Nephron (organoid): ENCODE data around the gene WWC2.

Experiments used
- H3K27ac Mint-ChIP-seq, 3 experiments: 2 replicates each; pipeline ENCODE4 v1.8.0; 2020; ENCODE audit warnings: mixed read lengths in 3 of 3, mild to moderate bottlenecking in 2 of 3, moderate library complexity in 1 of 3
- H3K27me3 Mint-ChIP-seq: 2 replicates; pipeline ENCODE4 v1.8.0; 2021; ENCODE audit warnings: low read depth, mild to moderate bottlenecking, moderate library complexity, mixed read lengths
- H3K36me3 Mint-ChIP-seq: 2 replicates; pipeline ENCODE4 v1.8.0; 2020; ENCODE audit warnings: low read depth, mixed read lengths
- H3K4me1 Mint-ChIP-seq: 2 replicates; pipeline ENCODE4 v1.8.0; 2020; ENCODE audit warnings: mixed read lengths
- H3K4me3 Mint-ChIP-seq, 3 experiments: 2 replicates each; pipeline ENCODE4 v1.8.0; 2020; ENCODE audit warnings: mild to moderate bottlenecking in 3 of 3, mixed read lengths in 3 of 3, moderate library complexity in 2 of 3
- H3K9me3 Mint-ChIP-seq: 2 replicates; pipeline ENCODE4 v1.8.0; 2020; ENCODE audit warnings: mixed read lengths
- TF ChIP-seq, protein P1 (sequence below), 3 experiments: fragments of 200-600 bp; sonication (generic); IDR thresholded peaks; one replicate each; pipeline ENCODE4 v1.5.0; 2021; ENCODE audit warnings: antibody characterized with exemption in 3 of 3; ENCODE audit not compliant: unreplicated experiment in 3 of 3

The WWC2 gene

DNA sequence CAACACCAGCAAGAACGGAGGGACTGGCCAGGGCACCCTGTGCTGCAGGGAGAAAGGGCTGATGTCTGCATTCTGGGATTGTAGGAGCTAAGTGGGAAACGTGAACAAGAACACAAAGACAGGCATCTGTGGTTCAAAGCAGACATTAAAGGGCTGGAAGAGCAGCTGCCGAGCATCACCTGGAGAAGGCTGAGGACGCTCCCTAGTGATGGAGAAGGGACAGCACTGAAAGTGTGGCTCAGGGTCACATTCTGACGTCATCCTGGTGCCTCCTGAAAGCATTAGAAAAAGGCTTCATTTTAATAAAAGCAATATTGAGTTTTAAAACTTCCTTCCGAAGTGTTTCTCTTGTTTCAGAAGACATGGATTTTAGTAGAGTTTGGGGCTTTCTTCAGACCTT lies 158.8 kb downstream of the WWC2 start:
- peaks cover 4% of the 10 kb centered on the region for H3K27me3 Mint-ChIP-seq
- peaks cover 8% of the 10 kb centered on the region for H3K4me1 Mint-ChIP-seq
- TF ChIP-seq, protein P1, sequence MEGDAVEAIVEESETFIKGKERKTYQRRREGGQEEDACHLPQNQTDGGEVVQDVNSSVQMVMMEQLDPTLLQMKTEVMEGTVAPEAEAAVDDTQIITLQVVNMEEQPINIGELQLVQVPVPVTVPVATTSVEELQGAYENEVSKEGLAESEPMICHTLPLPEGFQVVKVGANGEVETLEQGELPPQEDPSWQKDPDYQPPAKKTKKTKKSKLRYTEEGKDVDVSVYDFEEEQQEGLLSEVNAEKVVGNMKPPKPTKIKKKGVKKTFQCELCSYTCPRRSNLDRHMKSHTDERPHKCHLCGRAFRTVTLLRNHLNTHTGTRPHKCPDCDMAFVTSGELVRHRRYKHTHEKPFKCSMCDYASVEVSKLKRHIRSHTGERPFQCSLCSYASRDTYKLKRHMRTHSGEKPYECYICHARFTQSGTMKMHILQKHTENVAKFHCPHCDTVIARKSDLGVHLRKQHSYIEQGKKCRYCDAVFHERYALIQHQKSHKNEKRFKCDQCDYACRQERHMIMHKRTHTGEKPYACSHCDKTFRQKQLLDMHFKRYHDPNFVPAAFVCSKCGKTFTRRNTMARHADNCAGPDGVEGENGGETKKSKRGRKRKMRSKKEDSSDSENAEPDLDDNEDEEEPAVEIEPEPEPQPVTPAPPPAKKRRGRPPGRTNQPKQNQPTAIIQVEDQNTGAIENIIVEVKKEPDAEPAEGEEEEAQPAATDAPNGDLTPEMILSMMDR (IDR thresholded peaks at IDR 0.05; ENCODE audit: unreplicated experiment in 3 of 3), result no peak
- H3K4me3 Mint-ChIP-seq, result no peak overlapping the region
- H3K36me3 Mint-ChIP-seq, result peaks cover 29% of the 10 kb centered on the region
- H3K9me3 Mint-ChIP-seq, result no peaks in the 10 kb centered on the region
- no peak overlapping the region for H3K27ac Mint-ChIP-seq

DNA sequence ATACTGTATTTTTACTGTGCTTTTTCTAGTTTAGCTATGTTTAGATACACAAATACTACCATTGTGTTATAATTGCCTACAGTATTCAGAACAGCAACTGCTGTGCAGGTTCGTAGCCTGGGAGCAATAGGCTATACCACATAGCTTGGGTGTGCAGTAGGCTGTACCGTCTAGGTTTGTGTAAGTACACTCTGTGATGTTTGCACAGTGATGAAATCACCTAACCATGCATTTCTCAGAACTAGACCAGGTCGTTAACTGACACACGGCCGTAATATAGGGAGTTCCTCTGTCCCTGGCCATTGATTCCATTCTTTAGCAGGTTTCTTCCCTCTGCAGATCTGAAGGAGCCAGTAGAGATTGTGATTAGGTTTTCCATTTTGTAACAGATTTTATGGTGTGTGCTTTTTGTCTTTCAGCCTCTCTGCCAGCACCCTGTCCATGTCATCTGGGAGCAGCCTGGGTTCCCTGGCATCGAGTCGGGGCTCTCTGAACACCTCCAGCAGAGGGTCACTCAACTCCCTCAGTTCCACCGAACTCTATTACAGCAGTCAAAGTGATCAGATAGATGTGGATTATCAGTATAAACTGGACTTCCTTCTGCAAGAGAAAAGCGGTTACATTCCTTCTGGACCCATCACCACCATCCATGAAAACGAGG lies 161.6 kb downstream of the WWC2 start:
- Mint-ChIP-seq H3K9me3 (no peaks in the 10 kb centered on the region), H3K27ac (peak overlapping the region in 1 of 3 experiments; percentile 33), H3K27me3 (peaks cover 4% of the 10 kb centered on the region), H3K36me3 (peaks cover 34% of the 10 kb centered on the region), H3K4me3 (no peak overlapping the region), H3K4me1 (peaks cover 16% of the 10 kb centered on the region)
- TF ChIP-seq, protein P1 (IDR thresholded peaks at IDR 0.05; ENCODE audit: unreplicated experiment in 3 of 3), result no peak

DNA sequence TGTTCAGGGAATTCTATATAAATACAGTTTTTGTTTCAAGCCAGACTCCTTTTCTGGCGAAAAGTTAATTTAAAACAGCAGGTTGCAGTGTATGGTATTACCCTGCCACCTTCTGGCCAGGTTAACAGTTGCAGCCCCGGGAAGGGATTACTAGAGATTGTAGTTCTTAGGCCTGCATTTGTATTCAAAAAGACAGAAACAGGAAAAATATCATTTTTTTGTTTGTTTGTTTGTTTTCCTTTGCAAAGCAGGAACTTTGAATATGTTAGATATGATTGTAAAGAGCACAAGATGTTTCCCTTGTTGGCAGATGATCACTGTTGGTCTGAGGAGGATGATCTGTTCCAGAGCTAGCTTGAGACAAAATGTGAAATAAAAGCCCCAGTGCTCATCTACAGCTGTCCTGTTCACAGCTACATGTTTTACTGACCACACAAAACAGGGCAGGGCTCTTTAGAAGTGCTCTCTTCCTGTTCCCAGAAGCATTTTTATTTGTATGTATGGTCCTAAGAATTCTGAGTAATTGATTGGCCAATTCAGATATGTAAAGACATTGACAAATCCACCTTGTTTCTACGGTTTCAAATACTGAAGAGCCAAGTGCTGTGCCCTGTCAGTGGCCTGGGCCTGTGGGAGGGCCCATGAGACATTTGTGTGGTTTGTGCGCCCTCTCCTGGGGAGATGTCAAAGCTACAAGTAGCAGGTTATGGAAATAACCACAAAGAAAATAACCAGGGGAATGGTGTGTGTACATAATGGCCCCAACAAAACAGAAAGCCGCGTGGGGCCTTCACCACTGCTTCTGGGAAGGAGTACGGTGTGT lies 163.1 kb downstream of the WWC2 start:
- peaks cover 43% of the 10 kb centered on the region for H3K36me3 Mint-ChIP-seq
- TF ChIP-seq, protein P1 (IDR thresholded peaks at IDR 0.05; ENCODE audit: unreplicated experiment in 3 of 3), result peak; percentile 81 to 88 (median 82)
- peaks cover 4% of the 10 kb centered on the region for H3K27me3 Mint-ChIP-seq

DNA sequence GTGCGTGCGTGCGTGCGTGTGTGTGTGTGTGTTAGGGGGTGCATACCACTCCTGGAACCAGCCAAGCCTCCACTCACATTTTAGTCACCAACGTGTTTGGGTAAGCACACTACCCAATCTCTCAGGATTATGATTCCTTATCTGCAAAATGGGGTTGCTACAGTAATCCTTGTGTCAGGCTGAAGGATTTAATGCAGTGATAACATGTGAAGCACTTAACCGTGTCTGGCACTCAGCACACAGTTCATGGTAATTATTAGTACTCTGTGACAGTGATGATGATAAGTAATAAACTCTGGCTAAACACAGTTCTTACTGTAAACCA lies 163.7 kb downstream of the WWC2 start:
- peaks cover 16% of the 10 kb centered on the region for H3K4me1 Mint-ChIP-seq
- TF ChIP-seq, protein P1 (IDR thresholded peaks at IDR 0.05; ENCODE audit: unreplicated experiment in 3 of 3), result no peak
- no peaks in the 10 kb centered on the region for H3K9me3 Mint-ChIP-seq
- peaks cover 46% of the 10 kb centered on the region for H3K36me3 Mint-ChIP-seq
- no peak overlapping the region for H3K4me3 Mint-ChIP-seq
- peak overlapping the region; percentile 50 to 87 (median 83) for H3K27ac Mint-ChIP-seq
- peaks cover 1% of the 10 kb centered on the region for H3K27me3 Mint-ChIP-seq

More for the DNA sequence above, 163.1 kb downstream of the WWC2 start:
- Mint-ChIP-seq H3K4me1 (peaks cover 16% of the 10 kb centered on the region), H3K9me3 (no peaks in the 10 kb centered on the region), H3K27ac (peak overlapping the region; percentile 50 to 87 (median 83)), H3K4me3 (no peak overlapping the region)

DNA sequence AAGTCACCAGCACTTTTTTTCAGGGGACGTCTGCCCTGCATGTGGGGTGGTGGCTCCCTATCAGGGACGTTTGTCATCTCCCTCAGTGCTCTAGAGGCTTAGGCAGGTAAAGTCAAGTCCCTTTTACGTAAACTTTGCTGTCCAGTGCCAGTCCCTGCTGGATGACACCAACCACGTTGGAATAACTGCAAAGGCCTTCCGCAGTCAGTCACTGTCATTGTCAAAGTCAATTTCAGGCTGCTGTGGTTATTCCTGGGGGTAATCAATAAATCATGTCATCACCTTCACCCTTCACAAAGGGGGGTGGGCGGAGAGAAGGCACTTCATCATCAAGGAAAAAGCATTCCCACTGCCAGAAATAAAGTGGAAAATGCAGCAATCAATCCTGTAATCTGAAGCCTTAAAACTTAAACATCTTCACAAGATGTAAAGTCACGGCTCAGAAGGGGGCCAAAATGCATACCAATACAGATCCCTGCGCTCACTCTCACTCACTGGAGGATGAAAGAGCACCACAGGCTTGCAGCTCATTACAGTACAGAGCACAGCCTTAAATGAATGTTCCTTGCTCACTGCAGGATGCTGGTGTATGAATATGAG lies 164.8 kb downstream of the WWC2 start:
- Mint-ChIP-seq H3K9me3 (no peaks in the 10 kb centered on the region), H3K4me3 (no peak overlapping the region), H3K4me1 (peaks cover 16% of the 10 kb centered on the region), H3K36me3 (peaks cover 56% of the 10 kb centered on the region), H3K27me3 (no peaks in the 10 kb centered on the region), H3K27ac (peak overlapping the region in 1 of 3 experiments; percentile 31)
- TF ChIP-seq, protein P1 (IDR thresholded peaks at IDR 0.05; ENCODE audit: unreplicated experiment in 3 of 3), result no peak
